Activated effector memory CD4-positive, alpha-beta T cell treated with Interleukin-2 at 50 U/mL for 16 hours (primary cell): ENCODE measurements around the gene BCOR.

Experiments
- DNase-seq: peaks from one replicate; pipeline ENCODE4 v3.0.0-alpha.2; 2020

BCOR gene

DNA sequence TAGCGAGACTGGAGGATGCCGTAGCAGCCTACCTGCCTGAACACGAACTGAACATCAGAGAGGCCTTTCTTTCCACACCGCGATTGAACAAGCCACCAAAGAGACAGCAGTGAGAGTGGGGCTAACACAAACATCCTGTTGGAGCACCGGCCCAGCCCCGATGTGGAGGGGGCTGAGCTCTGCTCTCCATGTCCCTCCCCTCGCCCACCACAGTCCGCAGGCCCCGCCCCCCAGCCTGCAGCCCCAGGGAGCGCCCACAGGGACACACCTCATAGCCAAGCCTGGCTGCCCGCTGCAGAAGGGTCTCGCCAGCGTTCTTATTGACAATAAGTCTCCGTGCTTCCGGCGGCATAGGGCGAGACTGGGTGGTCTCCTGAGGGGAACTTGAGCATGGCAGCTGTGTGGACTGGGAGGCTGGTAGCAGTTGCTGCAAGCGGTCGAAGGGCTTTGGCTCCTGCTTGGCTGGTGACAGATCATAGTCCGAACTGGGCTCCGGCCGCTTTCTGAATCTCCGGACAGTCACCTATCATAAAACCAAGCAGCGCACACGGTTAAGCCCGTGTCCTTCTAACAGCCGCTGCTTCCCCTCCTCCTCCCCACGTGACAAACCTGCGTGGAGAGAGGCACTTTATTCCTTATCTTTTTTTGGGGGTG is 35.8 kb downstream of the BCOR start:
- DNase-seq, result no peak

GRCh38 chrX:40061005-40061404 is 36.8 kb downstream of the BCOR start:
- DNase-seq, result no peak

- no peak for DNase-seq
Measured at GRCh38 chrX:40060356-40060845, 37.4 kb downstream of the BCOR start.

DNA sequence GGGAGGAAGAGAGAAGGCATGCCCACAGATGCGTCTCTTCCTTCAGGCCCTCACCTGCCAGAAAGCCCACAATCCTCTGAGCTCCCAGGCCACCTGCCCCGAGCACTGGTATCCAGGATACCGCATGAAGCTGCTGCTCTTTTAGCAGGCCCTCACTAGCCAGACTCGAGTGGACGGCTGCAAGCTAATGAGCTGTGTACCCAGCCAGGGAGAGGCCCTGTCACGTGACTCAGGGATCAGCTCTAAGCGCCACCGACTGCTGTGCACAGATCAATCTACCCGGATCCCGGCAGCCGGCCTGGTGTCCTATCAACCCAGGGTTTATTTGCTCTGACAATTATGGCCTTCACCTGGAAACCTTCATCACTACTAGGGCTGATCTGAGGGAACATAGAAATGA is 39.0 kb downstream of the BCOR start:
- no peak for DNase-seq

DNA sequence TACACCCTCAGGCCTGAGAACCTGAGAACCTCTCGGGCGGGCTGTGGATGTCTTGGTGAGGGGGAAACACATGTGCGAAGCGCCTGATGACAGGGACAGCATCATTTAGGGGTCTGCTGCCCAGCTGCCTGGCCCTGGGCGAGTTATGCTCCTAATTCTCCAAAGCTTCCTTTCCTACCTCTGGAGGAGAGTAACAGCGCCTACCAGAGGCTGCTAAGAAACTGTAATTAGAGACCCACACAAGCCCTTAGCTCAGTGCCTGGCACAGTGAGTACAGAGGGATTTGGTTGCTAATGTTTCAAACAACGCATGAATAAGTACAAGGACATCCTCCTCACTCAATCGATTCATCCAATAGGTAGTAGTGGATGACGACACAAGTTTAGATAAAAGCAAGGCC is 40.4 kb downstream of the BCOR start:
- no peak for DNase-seq

- no peak for DNase-seq
Measured at GRCh38 chrX:40056420-40056819, 41.3 kb downstream of the BCOR start.

GRCh38 chrX:40055495-40055894 is 42.3 kb downstream of the BCOR start:
- DNase-seq, result no peak

DNA sequence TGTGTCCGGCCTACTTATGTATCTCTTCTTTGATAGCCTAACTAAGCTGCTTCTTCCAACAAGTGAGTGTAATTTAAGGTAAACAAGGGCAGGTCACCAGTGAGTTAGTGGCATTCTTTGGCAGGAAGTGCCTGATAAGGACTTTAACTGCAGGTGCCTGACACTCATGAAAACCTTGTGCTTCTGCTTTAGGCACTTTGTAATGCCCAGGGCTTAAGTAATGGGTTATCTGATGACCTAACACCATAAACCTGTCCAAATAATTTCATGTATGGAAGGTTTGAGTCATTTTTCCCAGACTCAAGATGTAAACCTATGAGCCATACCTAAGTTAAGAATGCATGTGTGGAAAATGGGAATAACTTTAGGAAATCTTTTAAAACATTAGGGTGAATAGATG is 43.0 kb downstream of the BCOR start:
- DNase-seq, result no peak

GRCh38 chrX:40050532-40050931 is 47.2 kb downstream of the BCOR start:
- no peak for DNase-seq

- no peak for DNase-seq
Measured at GRCh38 chrX:40049084-40049641, 48.6 kb downstream of the BCOR start.

- no peak for DNase-seq
Measured at GRCh38 chrX:40047485-40047884, 50.3 kb downstream of the BCOR start.

GRCh38 chrX:40043895-40044294 is 53.9 kb downstream of the BCOR start:
- no peak for DNase-seq

DNA sequence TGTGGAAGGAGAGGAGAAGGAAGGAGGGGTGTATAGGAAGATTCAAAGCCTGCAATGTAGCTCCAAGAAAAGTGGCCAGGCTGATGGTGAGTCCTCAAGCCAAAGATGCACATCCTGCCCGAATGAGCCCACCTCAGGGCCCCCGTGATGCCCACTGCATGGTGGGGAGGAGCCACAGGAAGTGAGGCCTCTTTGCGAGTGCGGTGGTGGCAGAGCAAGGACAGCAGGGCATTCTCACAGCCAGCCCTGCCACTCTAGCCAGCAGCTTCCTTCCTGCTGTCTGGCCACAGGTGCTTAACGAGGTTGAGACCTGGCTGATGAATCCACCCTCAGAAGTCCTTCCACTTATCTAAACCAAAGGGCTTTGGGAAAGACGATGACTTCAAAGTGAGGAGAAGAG is 55.8 kb downstream of the BCOR start:
- DNase-seq, result no peak

DNA sequence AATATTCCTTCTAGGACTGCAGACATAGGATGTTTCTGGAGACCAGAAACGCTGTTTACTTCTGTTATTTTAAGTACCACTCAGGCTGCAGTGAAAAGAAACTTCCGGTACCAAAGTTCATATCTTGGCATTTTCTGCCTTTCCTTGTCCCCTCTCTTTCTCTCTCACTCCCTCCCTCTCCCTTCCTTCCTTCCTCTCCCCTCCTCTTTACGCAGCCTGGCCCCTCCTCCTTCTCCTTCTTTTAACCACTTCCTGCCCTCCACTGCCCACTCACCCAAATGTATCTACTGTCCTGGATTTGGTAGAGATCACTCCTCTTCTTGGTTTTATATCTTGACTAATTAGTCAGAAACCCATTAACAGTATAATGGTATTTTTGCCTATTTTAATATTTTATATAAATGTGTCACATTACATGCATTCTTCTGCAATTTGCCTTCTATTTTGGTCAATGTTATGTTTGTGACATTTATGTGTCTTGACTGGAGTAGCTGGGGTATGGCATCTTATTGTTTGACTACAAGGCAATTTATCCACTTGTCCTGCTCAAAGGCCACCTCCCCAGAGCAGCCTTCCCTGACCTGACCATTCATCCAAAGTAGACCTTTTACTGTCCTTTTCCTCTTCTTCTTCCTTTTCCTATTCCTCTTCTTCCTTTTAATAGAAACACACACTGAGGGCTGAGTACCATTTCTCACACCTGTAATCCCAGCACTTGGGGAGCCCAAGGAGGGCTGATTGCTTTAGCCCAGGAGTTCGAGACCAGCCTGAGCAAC is 56.9 kb downstream of the BCOR start:
- DNase-seq, result no peak

DNA sequence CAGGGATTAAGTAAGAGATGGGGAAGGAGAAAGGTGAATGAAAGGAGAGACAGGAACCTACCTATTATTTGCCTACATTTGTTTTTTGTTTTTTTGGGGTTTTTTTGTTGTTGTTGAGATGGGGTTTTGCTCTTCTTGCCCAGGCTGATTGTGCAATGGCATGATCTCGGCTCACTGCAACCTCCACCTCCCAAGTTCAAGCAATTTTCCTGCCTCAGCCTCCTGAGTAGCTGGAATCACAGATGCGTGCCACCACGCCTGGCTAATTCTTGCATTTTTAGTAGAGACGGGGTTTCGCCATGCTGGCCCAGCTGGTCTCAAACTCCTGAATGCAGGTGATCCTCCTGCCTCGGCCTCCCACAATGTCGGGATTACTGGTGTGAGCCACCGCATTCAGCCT is 57.9 kb downstream of the BCOR start:
- no peak for DNase-seq

DNA sequence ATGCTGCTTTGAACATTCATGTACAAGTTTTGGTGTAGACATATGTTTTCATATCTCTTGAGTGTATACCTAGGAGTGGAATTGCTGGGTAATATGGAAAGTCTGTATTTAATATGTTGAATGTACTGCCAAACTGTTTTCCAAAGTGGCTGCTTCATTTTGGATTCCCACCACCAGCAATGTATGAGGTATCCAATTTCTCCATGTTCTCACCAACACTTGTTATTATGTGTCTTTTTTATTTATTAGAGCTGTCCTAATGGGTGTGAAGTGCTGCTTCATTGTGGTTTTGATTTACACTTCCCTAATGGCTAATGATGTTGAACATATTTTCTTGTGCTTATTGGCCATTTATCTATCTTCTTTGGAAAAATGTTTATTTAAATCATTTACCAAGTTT is 60.4 kb downstream of the BCOR start:
- no peak for DNase-seq

DNA sequence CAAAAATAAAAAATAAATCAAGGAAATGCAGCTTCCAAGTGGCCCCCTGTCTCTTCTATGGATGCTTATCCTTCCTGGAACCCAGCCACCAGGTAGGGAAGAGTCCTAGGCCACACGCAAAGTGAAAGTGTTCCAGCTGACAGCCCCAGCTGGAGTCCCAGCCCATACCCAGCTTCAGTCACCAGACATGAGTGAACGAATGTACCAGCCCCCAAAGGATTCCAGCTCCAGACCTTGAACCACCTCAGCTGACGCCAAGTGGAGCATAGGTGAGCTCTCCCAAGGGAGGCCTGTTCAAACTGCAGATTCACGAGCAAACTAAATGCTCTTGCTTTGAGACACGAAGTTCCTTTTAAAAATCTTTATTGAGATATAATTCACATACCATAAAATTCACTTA is 62.0 kb downstream of the BCOR start:
- no peak for DNase-seq

- no peak for DNase-seq
Measured at GRCh38 chrX:40031911-40032310, 65.8 kb downstream of the BCOR start.

DNA sequence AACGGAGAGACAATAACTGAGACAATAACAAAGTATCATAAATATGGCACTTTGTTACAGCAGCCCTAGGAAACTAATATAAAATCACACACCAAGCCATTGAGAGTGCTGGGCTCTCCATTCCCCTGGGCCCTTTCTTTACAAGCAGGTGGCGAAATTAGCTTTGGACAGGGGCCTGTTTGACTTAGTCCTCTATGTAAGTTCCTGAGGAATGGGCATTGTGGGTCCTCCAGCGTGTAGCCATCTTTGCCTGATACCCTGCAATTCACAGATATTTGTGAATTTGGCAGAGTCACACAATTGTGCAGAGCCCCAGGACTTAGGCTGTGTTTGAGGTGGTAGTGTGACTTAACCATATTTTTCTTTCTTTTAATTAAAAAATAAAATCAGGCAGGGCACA is 67.6 kb downstream of the BCOR start:
- no peak for DNase-seq

DNA sequence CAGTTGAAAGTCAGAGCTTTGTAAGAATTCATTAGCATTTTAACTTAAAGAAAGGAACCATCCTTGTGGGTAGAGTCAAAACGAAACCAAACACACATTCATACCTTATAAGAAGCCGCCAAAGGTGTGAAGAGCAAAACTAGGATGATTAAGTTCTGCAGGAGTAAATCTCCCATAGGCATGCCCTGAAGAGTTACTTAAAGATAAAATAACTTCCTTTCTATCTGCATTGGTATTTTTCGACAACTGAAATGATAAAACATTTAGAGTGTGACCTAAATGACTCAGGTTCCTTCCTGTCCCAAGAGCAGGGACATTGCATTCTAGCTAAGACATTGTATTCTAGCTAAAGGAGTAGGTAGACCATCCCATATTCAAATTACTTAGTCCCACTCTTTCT is 75.3 kb downstream of the BCOR start:
- no peak for DNase-seq

DNA sequence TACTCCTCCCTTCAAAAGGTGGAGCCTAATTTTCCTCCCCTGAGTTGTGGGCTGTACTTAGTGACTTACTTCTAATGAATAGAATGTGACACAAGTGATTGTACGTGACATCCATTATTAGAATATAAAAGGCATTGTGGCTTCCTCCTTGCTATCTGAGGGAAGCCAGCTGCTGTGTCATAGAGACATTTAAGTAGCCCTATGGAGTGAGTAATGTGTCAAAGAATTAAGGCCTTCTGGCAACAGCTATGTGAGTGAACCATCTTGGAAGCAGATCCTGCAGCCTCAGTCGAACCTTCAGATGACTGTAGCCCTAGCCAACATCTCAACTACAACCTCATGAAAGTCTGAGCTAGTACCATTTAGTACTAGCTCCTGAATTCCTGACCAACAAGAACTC is 76.1 kb downstream of the BCOR start:
- DNase-seq, result no peak

GRCh38 chrX:40019541-40019940 is 78.2 kb downstream of the BCOR start:
- no peak for DNase-seq

DNA sequence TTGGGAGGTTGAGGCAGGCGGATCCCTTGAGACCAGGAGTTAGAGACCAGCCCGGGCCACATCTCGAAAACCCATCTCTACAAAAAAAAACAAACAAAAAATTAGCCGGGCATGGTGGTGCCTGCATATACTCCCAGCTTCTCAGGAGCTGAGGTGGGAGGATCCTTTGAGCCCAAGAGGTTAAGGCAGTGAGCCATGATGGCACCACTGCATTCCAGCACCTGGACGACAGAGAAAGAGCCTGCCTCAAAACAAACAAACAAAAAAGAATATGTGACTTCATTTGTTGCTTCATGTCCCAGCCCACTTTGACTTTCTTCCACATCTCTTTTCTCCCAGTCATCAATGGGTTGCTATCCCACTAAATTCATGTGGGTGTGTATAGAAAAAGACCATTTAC is 79.7 kb downstream of the BCOR start:
- no peak for DNase-seq

- no peak for DNase-seq
Measured at GRCh38 chrX:40016749-40017148, 81.0 kb downstream of the BCOR start.
